Keratinocyte (primary cell): ENCODE results near the gene CLDN24. TPM values are rescaled to one million over a fixed set of nuclear protein-coding genes. Genes with fewer than 3 reads are reported as not detected.

ENCODE experiments used
- DNase-seq: peaks from one replicate; pipeline ENCODE4 v3.0.0-alpha.2; 2011; ENCODE audit warnings: low read depth, missing footprints, low spot score
- FAIRE-seq: peaks from 2 replicates; lab custom pipeline; 2011; peaks lifted over from hg19 to GRCh38; lab: Jason Lieb, UNC
- H2AFZ ChIP-seq: 2 replicates; pipeline ENCODE4 v1.6.0; 2012; ENCODE audit warnings: low read length, control low read depth, inconsistent platforms; ENCODE audit not compliant: control insufficient read depth
- H3K27ac ChIP-seq: 2 replicates; pipeline ENCODE4 v1.5.1; 2011; ENCODE audit warnings: low read length; ENCODE audit not compliant: control insufficient read depth, insufficient read depth
- H3K27me3 ChIP-seq: 3 replicates; pipeline ENCODE4 v1.6.0; 2011; ENCODE audit warnings: low read length; ENCODE audit not compliant: control insufficient read depth, insufficient read depth; ENCODE audit errors: extremely low read depth
- H3K36me3 ChIP-seq, 2 experiments: 2 replicates in 1 of 2; 3 replicates in 1 of 2; pipeline ENCODE4 v1.5.1; 2011; ENCODE audit warnings: low read length in 2 of 2, mild to moderate bottlenecking in 1 of 2; ENCODE audit not compliant: control insufficient read depth in 2 of 2, insufficient read depth in 2 of 2; ENCODE audit errors: extremely low read depth in 1 of 2
- H3K4me1 ChIP-seq: 3 replicates; pipeline ENCODE4 v1.5.1; 2011; ENCODE audit warnings: low read length; ENCODE audit not compliant: control insufficient read depth, insufficient read depth; ENCODE audit errors: extremely low read depth
- H3K4me2 ChIP-seq: 3 replicates; pipeline ENCODE4 v1.6.0; 2011; ENCODE audit warnings: low read depth, low read length; ENCODE audit not compliant: control insufficient read depth, insufficient read depth; ENCODE audit errors: extremely low read depth
- H3K4me3 ChIP-seq, 3 experiments: fragments of 200-600 bp in 1 of 3; sonication (generic) in 1 of 3; 2 replicates in 2 of 3; 3 replicates in 1 of 3; pipeline ENCODE4 v1.5.1; 2011 to 2016; ENCODE audit warnings: low read length in 3 of 3, mild to moderate bottlenecking in 3 of 3, control low read depth in 2 of 3, inconsistent platforms in 1 of 3, low read depth in 1 of 3, mixed read lengths in 1 of 3, mixed run types in 1 of 3, moderate library complexity in 1 of 3; ENCODE audit not compliant: control insufficient read depth in 2 of 3, insufficient read depth in 2 of 3; ENCODE audit errors: extremely low read depth in 1 of 3
- H3K79me2 ChIP-seq: 2 replicates; pipeline ENCODE4 v1.6.0; 2012; ENCODE audit warnings: low read length; ENCODE audit not compliant: control insufficient read depth, insufficient read depth
- H3K9ac ChIP-seq: 3 replicates; pipeline ENCODE4 v1.6.0; 2011; ENCODE audit warnings: low read length; ENCODE audit not compliant: control insufficient read depth, insufficient read depth; ENCODE audit errors: extremely low read depth
- H3K9me1 ChIP-seq: 3 replicates; pipeline ENCODE4 v1.6.0; 2011; ENCODE audit warnings: low read length; ENCODE audit not compliant: control insufficient read depth, insufficient read depth; ENCODE audit errors: extremely low read depth
- H3K9me3 ChIP-seq: 2 replicates; pipeline ENCODE4 v1.5.1; 2012; ENCODE audit warnings: low read depth, low read length; ENCODE audit not compliant: control insufficient read depth
- H4K20me1 ChIP-seq: 3 replicates; pipeline ENCODE4 v1.6.0; 2011; ENCODE audit warnings: low read length; ENCODE audit not compliant: control insufficient read depth, insufficient read depth; ENCODE audit errors: extremely low read depth
- CTCF ChIP-seq, 3 experiments: IDR thresholded peaks in 1 of 3; conservative IDR thresholded peaks in 1 of 3; optimal IDR thresholded peaks in 1 of 3; 2 replicates in 2 of 3; 3 replicates in 1 of 3; pipeline versions ENCODE3 to v1.5.1; 2011; ENCODE audit warnings: low read length in 3 of 3, mild to moderate bottlenecking in 3 of 3, moderate library complexity in 2 of 3, control low read depth in 1 of 3, inconsistent platforms in 1 of 3; ENCODE audit not compliant: insufficient read depth in 2 of 3; ENCODE audit errors: extremely low read depth in 1 of 3
- EZH2 ChIP-seq: IDR thresholded peaks from one replicate; pipeline ENCODE4 v1.6.1; 2012; ENCODE audit warnings: inconsistent platforms, mild to moderate bottlenecking, low read length, moderate library complexity
- dilution Hi-C: fragments of 300-500 bp; cut with MboI; formaldehyde crosslinking; loops from one replicate; pipeline ENCODE4 v1.7.0; 2020; ENCODE audit warnings: low sequenced_read_pairs; ENCODE audit not compliant: extremely low pct_ligation_motif_present
- polyA plus RNA-seq, 5 experiments: library from polyadenylated mRNA; depleted of rRNA in 3 of 5; stranded (reverse) in 3 of 5; stranded (forward) in 1 of 5; unstranded in 1 of 5; fragments of >200 nt; gene quantifications; 1 replicate in 1 of 5; 2 replicates in 3 of 5; 3 replicates in 1 of 5; pipeline versions ENCODE4 v1.2.1 to v1.2.3, GENCODE V29; 2011 to 2012; ENCODE audit warnings: missing spikeins in 2 of 5, low read depth in 1 of 5, low replicate concordance in 1 of 5

CLDN24 gene
- polyA plus RNA-seq, 1 donor (not counting 4 experiments of a cell fraction or from before 2014, with no cell fraction given): not detected

- H3K9me1 ChIP-seq: no peaks in the 10 kb centered on the region
- H3K27me3 ChIP-seq: no peaks in the 10 kb centered on the region
- dilution Hi-C loops: no loop called here
- H3K79me2 ChIP-seq: no peaks in the 10 kb centered on the region
- TF ChIP-seq CTCF (optimal IDR thresholded peaks at IDR 0.05 in 1 of 3, IDR thresholded peaks at IDR 0.05 in 1 of 3, conservative IDR thresholded peaks at IDR 0.05 in 1 of 3; ENCODE audit: extremely low read depth in 1 of 3, insufficient read depth in 2 of 3, low read length in 3 of 3) (no peak), EZH2 (no peak)
- DNase-seq: no peak
- H3K27ac ChIP-seq: no peak overlapping the region
- no peak overlapping the region for H2AFZ ChIP-seq
- FAIRE-seq: no peak
- no peak overlapping the region for H3K4me2 ChIP-seq
- no peaks in the 10 kb centered on the region for H3K4me1 ChIP-seq
- peaks cover 23 to 30% of the 10 kb centered on the region in 2 experiments for H3K36me3 ChIP-seq
- H4K20me1 ChIP-seq: no peaks in the 10 kb centered on the region
- no peak overlapping the region for H3K9ac ChIP-seq
- H3K9me3 ChIP-seq: no peaks in the 10 kb centered on the region
- H3K4me3 ChIP-seq: no peak overlapping the region
These were observed 34.9 kb downstream of the CLDN24 start for GRCh38 chr4:183287309-183287659.

- H3K4me1 ChIP-seq: no peaks in the 10 kb centered on the region
- H3K4me2 ChIP-seq: no peak overlapping the region
- DNase-seq (no peak), FAIRE-seq (no peak)
- H3K36me3 ChIP-seq: peaks cover 23 to 29% of the 10 kb centered on the region in 2 experiments
- dilution Hi-C loops: no loop called here
- no peak overlapping the region for H2AFZ ChIP-seq
- H3K9me1 ChIP-seq: no peaks in the 10 kb centered on the region
- H4K20me1 ChIP-seq: no peaks in the 10 kb centered on the region
- no peaks in the 10 kb centered on the region for H3K27me3 ChIP-seq
- no peaks in the 10 kb centered on the region for H3K9me3 ChIP-seq
- peak in 1 of 3 experiments; percentile 8 for TF ChIP-seq CTCF (optimal IDR thresholded peaks at IDR 0.05 in 1 of 3, IDR thresholded peaks at IDR 0.05 in 1 of 3, conservative IDR thresholded peaks at IDR 0.05 in 1 of 3; ENCODE audit: extremely low read depth in 1 of 3, insufficient read depth in 2 of 3, low read length in 3 of 3)
- TF ChIP-seq EZH2: no peak
- no peak overlapping the region for H3K27ac ChIP-seq
- H3K4me3 ChIP-seq: no peak overlapping the region
- H3K79me2 ChIP-seq: no peaks in the 10 kb centered on the region
- H3K9ac ChIP-seq: no peak overlapping the region
These were observed 35.5 kb downstream of the CLDN24 start for GRCh38 chr4:183286590-183287308.
